GM13977 (cell line): ENCODE results near the gene TRIM46.

Source experiments
- DNase-seq: peaks from one replicate; pipeline ENCODE4 v3.0.0; 2012; ENCODE audit warnings: low spot score
- in situ Hi-C: fragments of 300-500 bp; cut with MboI; formaldehyde crosslinking; loops from one replicate; pipeline ENCODE4 v1.12.0; 2022; ENCODE audit warnings: low sequenced_read_pairs, low pct_unique_long_range_greater_than_20kb, mixed read lengths, inconsistent platforms; ENCODE audit not compliant: unreplicated experiment
- TF ChIP-seq, protein P1 (sequence below): IDR thresholded peaks from 2 replicates; pipeline ENCODE4 v1.5.1; 2012; ENCODE audit warnings: mild to moderate bottlenecking, control low read depth; ENCODE audit not compliant: insufficient read depth; ENCODE audit errors: extremely low read depth, missing control alignments

The TRIM46 gene

DNA sequence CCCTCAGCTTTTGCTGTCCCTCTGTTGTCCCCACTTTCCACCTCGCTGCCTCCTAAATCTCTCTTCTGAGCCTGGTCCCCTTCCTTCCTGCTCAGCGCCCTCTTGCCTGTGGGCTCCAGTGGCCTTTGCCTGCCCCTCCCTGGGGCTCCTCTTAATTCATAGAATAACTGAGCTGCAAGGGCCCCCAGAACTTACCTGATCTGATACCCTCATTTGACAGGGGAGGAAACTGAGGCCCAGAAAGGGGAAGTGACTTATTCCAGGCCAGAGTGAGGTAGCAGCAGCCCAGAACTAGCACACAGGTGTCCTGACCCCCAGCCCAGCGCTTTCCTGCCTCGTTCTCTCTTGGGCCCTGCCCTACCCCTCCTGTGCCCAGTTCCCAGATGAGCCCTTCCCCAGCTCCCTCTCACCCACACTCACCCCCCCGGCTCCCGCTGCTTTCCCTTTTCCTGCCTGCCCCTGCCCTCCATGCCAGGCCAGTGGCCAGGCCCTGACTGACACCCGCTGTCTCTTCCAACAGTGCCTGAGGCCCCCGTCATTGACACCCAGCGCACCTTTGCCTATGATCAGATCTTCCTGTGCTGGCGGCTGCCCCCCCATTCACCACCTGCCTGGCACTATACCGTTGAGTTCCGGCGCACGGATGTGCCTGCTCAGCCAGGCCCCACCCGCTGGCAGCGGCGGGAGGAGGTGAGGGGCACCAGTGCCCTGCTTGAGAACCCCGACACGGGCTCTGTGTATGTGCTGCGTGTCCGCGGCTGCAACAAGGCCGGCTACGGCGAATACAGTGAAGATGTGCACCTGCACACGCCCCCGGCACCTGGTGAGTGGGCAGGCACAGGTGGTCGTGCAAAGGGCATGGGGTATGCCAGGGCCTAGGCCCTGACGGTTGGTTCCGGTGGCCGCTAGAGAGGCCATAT lies 5.7 kb downstream of the TRIM46 start:
- DNase-seq = no peak
- TF ChIP-seq, protein P1, sequence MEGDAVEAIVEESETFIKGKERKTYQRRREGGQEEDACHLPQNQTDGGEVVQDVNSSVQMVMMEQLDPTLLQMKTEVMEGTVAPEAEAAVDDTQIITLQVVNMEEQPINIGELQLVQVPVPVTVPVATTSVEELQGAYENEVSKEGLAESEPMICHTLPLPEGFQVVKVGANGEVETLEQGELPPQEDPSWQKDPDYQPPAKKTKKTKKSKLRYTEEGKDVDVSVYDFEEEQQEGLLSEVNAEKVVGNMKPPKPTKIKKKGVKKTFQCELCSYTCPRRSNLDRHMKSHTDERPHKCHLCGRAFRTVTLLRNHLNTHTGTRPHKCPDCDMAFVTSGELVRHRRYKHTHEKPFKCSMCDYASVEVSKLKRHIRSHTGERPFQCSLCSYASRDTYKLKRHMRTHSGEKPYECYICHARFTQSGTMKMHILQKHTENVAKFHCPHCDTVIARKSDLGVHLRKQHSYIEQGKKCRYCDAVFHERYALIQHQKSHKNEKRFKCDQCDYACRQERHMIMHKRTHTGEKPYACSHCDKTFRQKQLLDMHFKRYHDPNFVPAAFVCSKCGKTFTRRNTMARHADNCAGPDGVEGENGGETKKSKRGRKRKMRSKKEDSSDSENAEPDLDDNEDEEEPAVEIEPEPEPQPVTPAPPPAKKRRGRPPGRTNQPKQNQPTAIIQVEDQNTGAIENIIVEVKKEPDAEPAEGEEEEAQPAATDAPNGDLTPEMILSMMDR = no peak
- in situ Hi-C loops = no loop called here

DNA sequence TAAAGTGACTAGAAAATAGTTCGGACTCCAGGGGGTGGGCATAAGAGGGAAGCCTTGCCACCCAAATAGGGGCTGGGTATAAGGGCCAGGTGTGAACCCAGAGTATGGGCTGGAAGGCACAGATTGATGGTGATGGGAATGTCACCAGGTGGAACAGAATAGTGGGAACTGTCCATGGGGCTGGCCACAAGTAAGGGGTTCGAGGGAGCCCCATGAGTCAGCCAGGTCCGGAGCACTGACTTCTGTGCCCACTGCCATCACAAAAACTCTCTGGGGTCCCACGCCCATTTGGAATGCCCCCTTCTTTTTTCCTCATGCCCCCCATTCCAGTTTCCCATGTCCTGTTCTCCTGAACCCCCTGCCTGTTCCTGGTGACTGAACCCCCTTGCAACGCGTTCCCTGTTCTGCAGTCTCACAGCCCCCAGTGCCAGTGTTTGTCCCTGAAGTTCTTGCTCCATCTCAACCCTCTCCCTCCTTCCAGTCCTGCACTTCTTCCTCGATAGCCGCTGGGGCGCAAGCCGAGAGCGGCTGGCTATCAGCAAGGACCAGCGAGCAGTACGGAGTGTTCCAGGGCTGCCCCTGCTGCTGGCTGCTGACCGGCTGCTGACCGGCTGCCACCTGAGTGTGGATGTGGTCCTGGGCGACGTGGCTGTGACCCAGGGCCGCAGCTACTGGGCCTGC lies 7.9 kb downstream of the TRIM46 start:
- TF ChIP-seq, protein P1 = no peak
- in situ Hi-C loops = no loop called here
- DNase-seq = no peak

DNA sequence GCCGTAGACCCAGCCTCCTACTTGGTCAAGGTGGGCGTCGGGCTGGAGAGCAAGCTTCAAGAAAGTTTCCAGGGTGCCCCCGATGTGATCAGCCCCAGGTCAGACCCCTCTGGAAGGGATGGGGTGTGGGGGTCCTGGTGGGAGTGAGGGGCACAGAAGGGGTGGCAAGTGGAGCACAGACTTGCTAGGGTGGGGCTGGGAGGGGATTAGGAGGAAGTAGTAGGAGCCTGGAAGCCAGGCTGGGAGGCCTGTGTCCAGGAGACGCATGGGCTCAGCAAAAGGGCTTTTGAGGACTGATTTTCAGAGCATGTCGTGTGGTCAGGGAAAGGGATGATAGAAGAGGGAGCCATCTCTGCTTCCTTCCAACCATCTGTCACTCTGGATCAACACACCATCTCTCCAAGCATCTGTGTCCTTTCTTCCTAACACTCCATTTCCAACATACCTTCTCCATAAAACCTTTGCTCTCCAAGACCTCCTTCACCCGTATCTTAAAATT lies 8.5 kb downstream of the TRIM46 start:
- in situ Hi-C loops = no loop called here
- DNase-seq = no peak
- TF ChIP-seq, protein P1 = no peak

DNA sequence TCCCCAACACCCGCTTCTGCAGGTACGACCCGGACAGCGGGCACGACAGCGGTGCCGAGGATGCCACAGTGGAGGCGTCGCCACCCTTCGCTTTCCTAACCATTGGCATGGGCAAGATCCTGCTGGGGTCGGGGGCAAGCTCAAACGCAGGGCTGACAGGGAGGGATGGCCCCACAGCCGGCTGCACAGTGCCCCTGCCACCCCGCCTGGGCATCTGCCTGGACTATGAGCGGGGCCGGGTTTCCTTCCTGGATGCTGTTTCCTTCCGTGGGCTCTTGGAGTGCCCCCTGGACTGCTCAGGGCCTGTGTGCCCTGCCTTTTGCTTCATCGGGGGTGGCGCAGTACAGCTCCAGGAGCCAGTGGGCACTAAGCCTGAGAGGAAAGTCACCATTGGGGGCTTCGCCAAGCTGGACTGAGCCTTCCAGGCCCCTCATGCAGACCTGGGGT lies 10.1 kb downstream of the TRIM46 start:
- in situ Hi-C loops = no loop called here
- DNase-seq = no peak
- TF ChIP-seq, protein P1 = no peak

DNA sequence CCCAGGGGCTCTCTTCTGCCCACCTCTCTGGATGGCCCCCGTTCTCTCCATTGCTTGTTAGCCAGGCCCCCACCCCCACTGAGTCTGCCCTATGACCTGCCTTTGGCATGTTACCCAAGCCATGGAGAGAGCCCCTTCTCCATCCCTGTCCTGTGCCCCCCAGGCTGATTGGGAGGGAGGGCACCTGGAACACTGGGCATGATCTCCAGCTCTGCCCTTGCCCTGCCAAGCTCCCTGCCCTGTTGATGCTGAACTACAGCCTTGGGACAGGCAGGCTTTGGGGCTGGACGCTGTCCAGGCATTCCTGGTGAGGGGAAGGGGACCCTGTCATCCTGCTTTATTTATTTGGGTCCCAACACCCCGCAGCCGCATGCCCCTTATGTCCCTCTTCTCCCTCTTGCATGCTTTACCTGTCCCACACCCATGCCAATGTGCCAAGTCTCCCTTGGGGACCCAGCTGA lies 10.7 kb downstream of the TRIM46 start:
- in situ Hi-C loops = no loop called here
- TF ChIP-seq, protein P1 = no peak
- no peak for DNase-seq
